ENCODE results near the gene CRTC1. TPM values are rescaled to one million over a fixed set of nuclear protein-coding genes. Genes with fewer than 3 reads are reported as not detected.
A peak's percentile ranks its signal among the peaks of the same experiment; 100 is the strongest.

Gene CRTC1
- total and polyA plus RNA-seq, 2 of the 13 experiments (the other 11 are each of a cell fraction or from before 2014, with no cell fraction given), result 2.0 to 2.7 TPM

DNA sequence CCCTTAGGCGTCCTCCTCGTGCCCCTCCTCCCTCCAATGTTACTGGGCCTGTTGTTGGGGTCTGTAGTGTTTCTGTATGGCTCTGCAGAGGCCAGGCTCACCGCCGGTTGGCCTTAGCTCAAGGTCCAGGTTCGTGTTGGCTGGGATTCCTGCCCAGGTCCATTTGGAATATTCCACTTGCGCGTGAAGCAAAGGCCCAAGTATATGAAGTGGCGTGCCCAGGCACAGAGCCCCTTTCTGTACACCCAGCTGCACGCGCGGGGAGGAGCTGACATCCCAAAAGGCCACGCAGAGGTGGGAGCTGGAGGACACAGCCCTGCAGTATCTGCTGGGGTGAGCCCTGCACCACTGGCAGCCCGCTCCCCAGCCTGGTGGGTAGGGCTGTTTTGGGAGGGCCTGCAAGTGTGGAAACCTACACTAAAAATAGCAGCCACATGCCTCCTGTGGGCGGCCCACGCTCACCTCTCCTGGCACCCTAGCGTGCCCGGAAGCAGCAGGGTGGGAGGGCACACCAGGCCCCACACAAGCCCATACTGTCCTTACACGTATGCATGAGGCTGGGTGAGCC lies 30.2 kb downstream of the CRTC1 start (continued):
- no peak for TF ChIP-seq MATR3 (CRISPR knock-in tag; IDR thresholded peaks at IDR 0.05)
- TF ChIP-seq RFX5 (IDR thresholded peaks at IDR 0.05; ENCODE audit: low read depth, low read length), result no peak
- no peak for TF ChIP-seq ZNF160 (CRISPR knock-in tag; IDR thresholded peaks at IDR 0.05)
- no peak for TF ChIP-seq ZNF557 (CRISPR knock-in tag; IDR thresholded peaks at IDR 0.05)
- TF ChIP-seq SUZ12 (IDR thresholded peaks at IDR 0.05; ENCODE audit: low read depth, low read length), result no peak
- TF ChIP-seq, protein P1, sequence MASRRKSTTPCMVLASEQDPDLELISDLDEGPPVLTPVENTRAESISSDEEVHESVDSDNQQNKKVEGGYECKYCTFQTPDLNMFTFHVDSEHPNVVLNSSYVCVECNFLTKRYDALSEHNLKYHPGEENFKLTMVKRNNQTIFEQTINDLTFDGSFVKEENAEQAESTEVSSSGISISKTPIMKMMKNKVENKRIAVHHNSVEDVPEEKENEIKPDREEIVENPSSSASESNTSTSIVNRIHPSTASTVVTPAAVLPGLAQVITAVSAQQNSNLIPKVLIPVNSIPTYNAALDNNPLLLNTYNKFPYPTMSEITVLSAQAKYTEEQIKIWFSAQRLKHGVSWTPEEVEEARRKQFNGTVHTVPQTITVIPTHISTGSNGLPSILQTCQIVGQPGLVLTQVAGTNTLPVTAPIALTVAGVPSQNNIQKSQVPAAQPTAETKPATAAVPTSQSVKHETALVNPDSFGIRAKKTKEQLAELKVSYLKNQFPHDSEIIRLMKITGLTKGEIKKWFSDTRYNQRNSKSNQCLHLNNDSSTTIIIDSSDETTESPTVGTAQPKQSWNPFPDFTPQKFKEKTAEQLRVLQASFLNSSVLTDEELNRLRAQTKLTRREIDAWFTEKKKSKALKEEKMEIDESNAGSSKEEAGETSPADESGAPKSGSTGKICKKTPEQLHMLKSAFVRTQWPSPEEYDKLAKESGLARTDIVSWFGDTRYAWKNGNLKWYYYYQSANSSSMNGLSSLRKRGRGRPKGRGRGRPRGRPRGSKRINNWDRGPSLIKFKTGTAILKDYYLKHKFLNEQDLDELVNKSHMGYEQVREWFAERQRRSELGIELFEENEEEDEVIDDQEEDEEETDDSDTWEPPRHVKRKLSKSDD (CRISPR knock-in tag; IDR thresholded peaks at IDR 0.05; ENCODE audit: low read depth), result no peak
- TF ChIP-seq, protein P2, sequence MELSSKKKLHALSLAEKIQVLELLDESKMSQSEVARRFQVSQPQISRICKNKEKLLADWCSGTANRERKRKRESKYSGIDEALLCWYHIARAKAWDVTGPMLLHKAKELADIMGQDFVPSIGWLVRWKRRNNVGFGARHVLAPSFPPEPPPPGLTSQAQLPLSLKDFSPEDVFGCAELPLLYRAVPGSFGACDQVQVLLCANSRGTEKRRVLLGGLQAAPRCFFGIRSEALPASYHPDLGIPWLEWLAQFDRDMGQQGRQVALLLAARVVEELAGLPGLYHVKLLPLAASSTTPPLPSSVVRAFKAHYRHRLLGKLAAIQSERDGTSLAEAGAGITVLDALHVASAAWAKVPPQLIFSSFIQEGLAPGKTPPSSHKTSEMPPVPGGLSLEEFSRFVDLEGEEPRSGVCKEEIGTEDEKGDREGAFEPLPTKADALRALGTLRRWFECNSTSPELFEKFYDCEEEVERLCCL (CRISPR knock-in tag; IDR thresholded peaks at IDR 0.05; ENCODE audit: borderline replicate concordance), result no peak
- no peak for TF ChIP-seq FOXC1 (CRISPR knock-in tag; IDR thresholded peaks at IDR 0.05; ENCODE audit: borderline replicate concordance)
- no peak for TF ChIP-seq JUND (CRISPR knock-in tag; IDR thresholded peaks at IDR 0.05)
- no peak for TF ChIP-seq ATF7-NPFF (CRISPR knock-in tag; IDR thresholded peaks at IDR 0.05; ENCODE audit: low read depth)
- TF ChIP-seq ZNF44 (CRISPR knock-in tag; IDR thresholded peaks at IDR 0.05), result no peak
- no peak for TF ChIP-seq ZNF550 (CRISPR knock-in tag; IDR thresholded peaks at IDR 0.05; ENCODE audit: borderline replicate concordance)
- peak; percentile 7; the same call in 1 of the 2 replicates for TF ChIP-seq ZNF768 (CRISPR knock-in tag; IDR thresholded peaks at IDR 0.05)
- TF ChIP-seq KLF6 (CRISPR knock-in tag; IDR thresholded peaks at IDR 0.05), result no peak
- TF ChIP-seq RORA (CRISPR knock-in tag; IDR thresholded peaks at IDR 0.05), result no peak
- TF ChIP-seq TSC22D2 (CRISPR knock-in tag; IDR thresholded peaks at IDR 0.05; ENCODE audit: borderline replicate concordance), result no peak
- TF ChIP-seq ZNF354B (CRISPR knock-in tag; IDR thresholded peaks at IDR 0.05), result no peak
- TF ChIP-seq, protein P3, sequence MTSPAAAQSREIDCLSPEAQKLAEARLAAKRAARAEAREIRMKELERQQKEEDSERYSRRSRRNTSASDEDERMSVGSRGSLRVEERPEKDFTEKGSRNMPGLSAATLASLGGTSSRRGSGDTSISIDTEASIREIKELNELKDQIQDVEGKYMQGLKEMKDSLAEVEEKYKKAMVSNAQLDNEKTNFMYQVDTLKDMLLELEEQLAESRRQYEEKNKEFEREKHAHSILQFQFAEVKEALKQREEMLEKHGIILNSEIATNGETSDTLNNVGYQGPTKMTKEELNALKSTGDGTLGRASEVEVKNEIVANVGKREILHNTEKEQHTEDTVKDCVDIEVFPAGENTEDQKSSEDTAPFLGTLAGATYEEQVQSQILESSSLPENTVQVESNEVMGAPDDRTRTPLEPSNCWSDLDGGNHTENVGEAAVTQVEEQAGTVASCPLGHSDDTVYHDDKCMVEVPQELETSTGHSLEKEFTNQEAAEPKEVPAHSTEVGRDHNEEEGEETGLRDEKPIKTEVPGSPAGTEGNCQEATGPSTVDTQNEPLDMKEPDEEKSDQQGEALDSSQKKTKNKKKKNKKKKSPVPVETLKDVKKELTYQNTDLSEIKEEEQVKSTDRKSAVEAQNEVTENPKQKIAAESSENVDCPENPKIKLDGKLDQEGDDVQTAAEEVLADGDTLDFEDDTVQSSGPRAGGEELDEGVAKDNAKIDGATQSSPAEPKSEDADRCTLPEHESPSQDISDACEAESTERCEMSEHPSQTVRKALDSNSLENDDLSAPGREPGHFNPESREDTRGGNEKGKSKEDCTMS (CRISPR knock-in tag; conservative IDR thresholded peaks at IDR 0.05), result no peak
- TF ChIP-seq, protein P4, sequence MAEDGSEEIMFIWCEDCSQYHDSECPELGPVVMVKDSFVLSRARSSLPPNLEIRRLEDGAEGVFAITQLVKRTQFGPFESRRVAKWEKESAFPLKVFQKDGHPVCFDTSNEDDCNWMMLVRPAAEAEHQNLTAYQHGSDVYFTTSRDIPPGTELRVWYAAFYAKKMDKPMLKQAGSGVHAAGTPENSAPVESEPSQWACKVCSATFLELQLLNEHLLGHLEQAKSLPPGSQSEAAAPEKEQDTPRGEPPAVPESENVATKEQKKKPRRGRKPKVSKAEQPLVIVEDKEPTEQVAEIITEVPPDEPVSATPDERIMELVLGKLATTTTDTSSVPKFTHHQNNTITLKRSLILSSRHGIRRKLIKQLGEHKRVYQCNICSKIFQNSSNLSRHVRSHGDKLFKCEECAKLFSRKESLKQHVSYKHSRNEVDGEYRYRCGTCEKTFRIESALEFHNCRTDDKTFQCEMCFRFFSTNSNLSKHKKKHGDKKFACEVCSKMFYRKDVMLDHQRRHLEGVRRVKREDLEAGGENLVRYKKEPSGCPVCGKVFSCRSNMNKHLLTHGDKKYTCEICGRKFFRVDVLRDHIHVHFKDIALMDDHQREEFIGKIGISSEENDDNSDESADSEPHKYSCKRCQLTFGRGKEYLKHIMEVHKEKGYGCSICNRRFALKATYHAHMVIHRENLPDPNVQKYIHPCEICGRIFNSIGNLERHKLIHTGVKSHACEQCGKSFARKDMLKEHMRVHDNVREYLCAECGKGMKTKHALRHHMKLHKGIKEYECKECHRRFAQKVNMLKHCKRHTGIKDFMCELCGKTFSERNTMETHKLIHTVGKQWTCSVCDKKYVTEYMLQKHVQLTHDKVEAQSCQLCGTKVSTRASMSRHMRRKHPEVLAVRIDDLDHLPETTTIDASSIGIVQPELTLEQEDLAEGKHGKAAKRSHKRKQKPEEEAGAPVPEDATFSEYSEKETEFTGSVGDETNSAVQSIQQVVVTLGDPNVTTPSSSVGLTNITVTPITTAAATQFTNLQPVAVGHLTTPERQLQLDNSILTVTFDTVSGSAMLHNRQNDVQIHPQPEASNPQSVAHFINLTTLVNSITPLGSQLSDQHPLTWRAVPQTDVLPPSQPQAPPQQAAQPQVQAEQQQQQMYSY (CRISPR knock-in tag; IDR thresholded peaks at IDR 0.05), result no peak
- TF ChIP-seq MTA1 (CRISPR knock-in tag; IDR thresholded peaks at IDR 0.05; ENCODE audit: borderline replicate concordance), result peak; percentile 83; the same call in 1 of the 2 replicates

All from HepG2 (cell line).